ENCODE results near the gene RARRES1.

RARRES1 gene

DNA sequence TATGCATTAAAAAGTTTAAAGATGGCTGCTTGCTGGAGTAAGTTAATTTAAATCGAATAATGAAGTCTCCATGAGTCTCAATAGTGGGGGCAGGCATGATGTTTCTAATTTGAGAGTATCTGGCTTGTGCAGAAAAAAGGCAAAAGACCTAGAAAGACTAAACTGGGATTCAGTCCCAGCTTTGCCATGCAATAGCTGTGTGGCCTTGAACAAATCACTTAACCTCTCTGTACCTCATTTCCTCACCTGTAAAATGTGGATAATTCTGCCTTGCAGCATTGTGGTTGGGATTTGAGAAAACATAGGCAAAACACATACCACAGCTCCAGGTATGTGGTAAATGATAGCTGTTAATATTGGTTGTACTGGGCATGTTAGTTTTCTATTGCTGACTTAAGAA, 68.4 kb downstream of the RARRES1 start:
- ATAC-seq (no peak), DNase-seq (no peak)
- Mint-ChIP-seq H3K27me3 (no peaks in the 10 kb centered on the region), H3K36me3 (ENCODE audit: low read depth) (peaks cover 54% of the 10 kb centered on the region), H3K9me3 (no peaks in the 10 kb centered on the region), H3K4me3 (no peak overlapping the region), H3K27ac (no peak overlapping the region), H3K4me1 (peaks cover 7% of the 10 kb centered on the region)

DNA sequence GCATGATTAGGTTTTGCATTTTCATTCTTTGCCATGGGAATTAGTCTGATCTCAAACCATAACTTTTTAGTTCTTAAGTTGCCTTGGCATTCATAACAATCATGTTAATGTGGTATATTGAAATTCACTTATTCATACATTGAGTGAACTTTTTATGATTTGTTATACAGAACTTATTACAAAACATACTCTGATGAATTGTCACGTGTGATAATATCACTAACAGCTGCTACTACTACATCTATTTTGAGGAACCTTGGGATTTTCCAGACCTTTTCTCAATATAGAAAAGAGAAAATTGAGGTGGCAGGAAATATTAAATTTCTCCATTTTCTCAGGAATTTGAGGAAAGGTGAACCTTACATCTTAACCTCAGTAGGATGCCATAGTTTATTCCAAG, 69.0 kb downstream of the RARRES1 start:
- H3K36me3 Mint-ChIP-seq (ENCODE audit: low read depth), result peaks cover 55% of the 10 kb centered on the region
- H3K9me3 Mint-ChIP-seq, result no peaks in the 10 kb centered on the region
- ATAC-seq, result no peak

DNA sequence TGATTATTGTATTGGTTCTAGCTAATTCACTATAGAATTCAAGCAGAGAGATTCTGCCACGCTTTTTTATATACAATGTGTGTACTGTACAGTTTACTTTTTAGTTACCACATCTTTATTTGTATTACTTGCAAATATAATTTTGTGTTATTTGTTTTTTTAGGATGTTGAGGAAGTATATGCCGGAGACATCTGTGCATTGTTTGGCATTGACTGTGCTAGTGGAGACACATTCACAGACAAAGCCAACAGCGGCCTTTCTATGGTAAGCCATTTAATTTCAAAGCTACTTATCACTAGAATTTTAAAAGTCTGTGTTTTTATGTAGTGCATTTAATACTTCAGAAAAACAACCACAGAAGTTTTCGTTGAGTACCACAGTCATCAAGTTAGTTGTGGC, 71.5 kb downstream of the RARRES1 start:
- H3K4me1 Mint-ChIP-seq, result peaks cover 13% of the 10 kb centered on the region
- no peaks in the 10 kb centered on the region for H3K27me3 Mint-ChIP-seq
- H3K27ac Mint-ChIP-seq, result no peak overlapping the region
- DNase-seq (no peak), ATAC-seq (no peak)
- H3K4me3 Mint-ChIP-seq, result no peak overlapping the region
- H3K9me3 Mint-ChIP-seq, result no peaks in the 10 kb centered on the region
- peaks cover 57% of the 10 kb centered on the region for H3K36me3 Mint-ChIP-seq (ENCODE audit: low read depth)

More for the DNA sequence above, 69.0 kb downstream of the RARRES1 start:
- H3K27ac Mint-ChIP-seq, result no peak overlapping the region
- no peak for DNase-seq
- H3K27me3 Mint-ChIP-seq, result no peaks in the 10 kb centered on the region
- H3K4me3 Mint-ChIP-seq, result no peak overlapping the region
- H3K4me1 Mint-ChIP-seq, result peaks cover 11% of the 10 kb centered on the region

DNA sequence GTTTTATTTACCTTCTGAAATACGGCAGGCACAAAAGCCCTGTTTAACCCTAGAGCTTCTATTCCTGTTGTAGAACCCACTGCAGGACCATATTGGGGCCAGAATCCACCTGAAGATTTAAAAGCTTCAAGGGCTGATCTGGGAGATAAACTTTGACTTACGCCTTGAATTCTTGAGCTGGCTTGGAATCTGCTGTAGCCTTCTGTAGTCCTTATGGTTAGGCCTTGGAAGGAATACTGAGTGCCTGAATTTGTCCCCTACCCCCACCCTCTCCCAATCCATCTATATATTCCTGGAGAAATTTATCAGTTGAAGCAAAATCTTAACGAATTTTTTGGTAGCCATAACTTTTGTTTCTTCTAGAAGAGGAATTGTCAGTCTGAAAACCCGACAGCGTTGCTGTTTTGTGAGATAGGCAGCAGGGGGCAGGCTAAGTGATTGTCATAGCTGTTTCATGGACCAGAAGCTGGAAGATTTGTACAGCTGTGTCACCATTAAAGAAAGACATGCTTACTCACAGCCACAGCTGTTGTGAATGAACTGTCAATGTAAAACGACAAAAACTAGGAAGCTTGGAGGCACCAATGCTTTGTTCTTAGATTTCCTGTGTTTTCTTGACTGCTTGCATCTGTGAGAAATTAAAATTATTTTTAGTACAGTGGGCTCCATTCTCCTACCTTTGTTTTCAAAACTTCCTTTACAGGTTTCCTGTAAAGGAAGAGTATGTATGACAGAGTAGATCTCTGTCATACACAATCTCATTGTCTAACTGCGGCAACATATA, 72.6 kb downstream of the RARRES1 start:
- no peaks in the 10 kb centered on the region for H3K9me3 Mint-ChIP-seq
- H3K4me1 Mint-ChIP-seq, result peaks cover 13% of the 10 kb centered on the region
- H3K27me3 Mint-ChIP-seq, result no peaks in the 10 kb centered on the region
- no peak overlapping the region for H3K27ac Mint-ChIP-seq
- peak; percentile 66 for ATAC-seq
- H3K36me3 Mint-ChIP-seq (ENCODE audit: low read depth), result peaks cover 51% of the 10 kb centered on the region
- DNase-seq, result peak; percentile 41
- H3K4me3 Mint-ChIP-seq, result no peak overlapping the region

DNA sequence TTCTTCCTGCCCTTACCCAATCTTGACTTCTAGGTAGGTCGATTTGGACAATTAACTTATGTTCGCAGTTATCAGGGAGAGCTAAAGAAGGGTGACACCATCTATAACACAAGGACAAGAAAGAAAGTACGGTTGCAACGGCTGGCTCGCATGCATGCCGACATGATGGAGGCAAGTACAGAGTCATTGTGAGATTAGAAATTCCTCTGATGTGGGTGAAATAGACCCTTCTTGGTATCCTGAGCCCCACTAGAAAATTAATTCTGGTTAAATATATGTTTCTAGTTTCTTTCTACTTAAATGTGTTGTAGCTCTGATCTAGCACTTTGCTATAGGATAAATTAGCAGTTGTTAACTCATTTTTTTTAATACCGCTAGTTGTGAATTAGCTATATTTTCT, 73.4 kb downstream of the RARRES1 start:
- ATAC-seq (no peak), DNase-seq (no peak)
- no peak overlapping the region for H3K4me3 Mint-ChIP-seq
- no peaks in the 10 kb centered on the region for H3K9me3 Mint-ChIP-seq
- H3K4me1 Mint-ChIP-seq, result peaks cover 13% of the 10 kb centered on the region
- H3K36me3 Mint-ChIP-seq (ENCODE audit: low read depth), result peaks cover 51% of the 10 kb centered on the region
- H3K27me3 Mint-ChIP-seq, result no peaks in the 10 kb centered on the region
- no peak overlapping the region for H3K27ac Mint-ChIP-seq

DNA sequence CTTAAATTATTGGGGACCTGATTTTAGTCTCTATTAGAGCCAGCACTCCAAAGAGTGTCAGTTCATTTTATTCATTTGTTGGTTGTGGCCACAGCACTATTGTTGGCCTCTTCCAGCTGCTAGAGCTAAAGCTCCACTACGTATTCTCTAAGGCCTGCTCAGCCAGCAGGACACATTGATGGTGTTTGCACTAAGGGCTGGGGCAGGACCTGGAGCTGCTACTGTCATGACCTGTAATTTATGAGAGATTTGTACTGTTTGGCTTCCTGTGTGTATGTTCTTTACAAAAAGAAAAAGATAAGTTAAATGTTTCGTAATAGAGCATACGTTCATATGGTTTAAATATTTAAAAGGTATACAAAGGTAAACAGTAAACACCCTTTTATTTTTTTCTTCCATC, 79.8 kb downstream of the RARRES1 start:
- ATAC-seq, result no peak
- Mint-ChIP-seq H3K4me1 (peaks cover 6% of the 10 kb centered on the region), H3K27me3 (no peaks in the 10 kb centered on the region), H3K36me3 (ENCODE audit: low read depth) (peaks cover 46% of the 10 kb centered on the region), H3K27ac (no peak overlapping the region), H3K9me3 (no peaks in the 10 kb centered on the region), H3K4me3 (no peak overlapping the region)
- DNase-seq, result no peak

DNA sequence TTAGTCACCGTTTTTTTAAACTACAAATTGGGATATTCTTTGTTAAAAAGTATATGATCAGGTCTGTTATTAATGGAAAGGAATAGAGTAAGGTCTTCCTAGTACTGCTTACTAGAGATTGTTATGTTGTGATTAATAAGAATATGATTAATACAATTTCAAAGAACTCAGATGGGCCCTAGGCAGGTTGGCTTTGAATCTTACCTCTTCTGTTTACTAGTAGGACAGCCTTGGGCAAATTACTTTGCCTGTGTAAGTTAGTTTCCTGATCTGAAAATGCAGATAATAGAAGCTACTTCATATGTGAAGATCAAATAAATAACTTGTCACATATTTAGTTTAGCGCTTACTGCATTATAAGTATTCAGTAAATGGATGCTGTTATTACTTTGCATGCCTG, 81.1 kb downstream of the RARRES1 start:
- no peaks in the 10 kb centered on the region for H3K27me3 Mint-ChIP-seq

DNA sequence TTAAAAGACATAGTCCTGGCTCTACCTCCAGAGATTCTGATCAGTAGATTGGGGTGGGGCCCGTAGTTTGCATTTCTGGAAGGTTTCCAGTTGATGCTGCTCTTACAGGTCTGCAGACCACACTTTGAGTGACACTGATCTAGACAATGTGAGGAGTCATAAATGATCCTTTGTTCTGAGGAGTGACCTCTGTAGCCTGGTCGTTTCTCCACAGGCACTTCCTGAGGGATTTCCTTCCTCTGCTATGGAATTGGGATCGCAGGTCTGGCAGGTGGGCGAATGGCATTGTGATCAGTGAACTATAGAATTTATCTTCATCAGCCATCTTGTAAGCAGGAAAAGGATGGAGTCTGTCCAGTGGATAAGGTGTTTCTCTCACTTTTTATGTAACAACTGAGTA, 82.5 kb downstream of the RARRES1 start:
- H3K4me1 Mint-ChIP-seq, result peaks cover 28% of the 10 kb centered on the region
- H3K9me3 Mint-ChIP-seq, result no peaks in the 10 kb centered on the region
- no peak overlapping the region for H3K4me3 Mint-ChIP-seq
- H3K36me3 Mint-ChIP-seq (ENCODE audit: low read depth), result peaks cover 45% of the 10 kb centered on the region
- ATAC-seq, result no peak
- DNase-seq, result no peak
- H3K27ac Mint-ChIP-seq, result no peak overlapping the region
- H3K27me3 Mint-ChIP-seq, result no peaks in the 10 kb centered on the region

More for the DNA sequence above, 81.1 kb downstream of the RARRES1 start:
- no peaks in the 10 kb centered on the region for H3K9me3 Mint-ChIP-seq
- H3K36me3 Mint-ChIP-seq (ENCODE audit: low read depth), result peaks cover 44% of the 10 kb centered on the region
- DNase-seq, result no peak
- no peak for ATAC-seq
- H3K27ac Mint-ChIP-seq, result no peak overlapping the region
- no peak overlapping the region for H3K4me3 Mint-ChIP-seq
- H3K4me1 Mint-ChIP-seq, result peaks cover 16% of the 10 kb centered on the region
